Uterus (tissue), 2 donors: ENCODE results near the gene RAB3B.

Source experiments
- CTCF ChIP-seq, 4 experiments: fragments of 200-600 bp in 2 of 4; fragments of 450-650 bp in 2 of 4; sonication (generic) in 2 of 4; IDR thresholded peaks; one replicate each; pipeline ENCODE4 v1.5.1; 2016 to 2019; ENCODE audit warnings: antibody characterized with exemption in 4 of 4, mild to moderate bottlenecking in 2 of 4, moderate library complexity in 1 of 4
- POLR2A ChIP-seq, 2 donors: fragments of 450-650 bp; IDR thresholded peaks; one replicate each; pipeline ENCODE4 v1.6.1; 2016; ENCODE audit warnings: antibody characterized with exemption in 2 of 2, mild to moderate bottlenecking in 1 of 2, moderate library complexity in 1 of 2

GRCh38 chr1:52037402-52037814, 46.9 kb upstream of the RAB3B start:
- TF ChIP-seq CTCF (IDR thresholded peaks at IDR 0.05) (no peak), POLR2A (IDR thresholded peaks at IDR 0.05) (no peak)
